Spinal cord (tissue), 10 donors: Measurements from ENCODE around the gene OR5H14. TPM values are rescaled to one million over a fixed set of nuclear protein-coding genes. Genes with fewer than 3 reads are reported as not detected.
"Not testable (repeated sequence)": the region's sequence is repeated elsewhere in the genome, so short reads cannot be mapped to it uniquely, and the experiment has no call there.

Experiments
- DNase-seq, 6 donors: peaks; one replicate each; pipeline versions ENCODE4 v3.0.0 to v3.0.0-alpha.2; 2013 to 2015; ENCODE audit warnings: low spot score in 6 of 6, low read depth in 4 of 6
- H3K27ac ChIP-seq: one replicate; pipeline ENCODE4 v1.5.1; 2013; ENCODE audit warnings: low read depth, low read length, control low read depth
- H3K27me3 ChIP-seq: one replicate; pipeline ENCODE4 v1.6.1; 2013; ENCODE audit warnings: low read length; ENCODE audit not compliant: control insufficient read depth, insufficient read depth
- H3K36me3 ChIP-seq: one replicate; pipeline ENCODE4 v1.6.1; 2013; ENCODE audit warnings: low read length; ENCODE audit not compliant: control insufficient read depth, insufficient read depth
- H3K4me1 ChIP-seq: one replicate; pipeline ENCODE4 v1.6.1; 2013; ENCODE audit warnings: low read length; ENCODE audit not compliant: control insufficient read depth, insufficient read depth
- H3K4me3 ChIP-seq: one replicate; pipeline ENCODE4 v1.5.1; 2013; ENCODE audit warnings: low read depth, low read length, control low read depth
- H3K9me3 ChIP-seq: one replicate; pipeline ENCODE4 v1.6.1; 2013; ENCODE audit warnings: low read length; ENCODE audit not compliant: control insufficient read depth, insufficient read depth
- WGBS: methylation state at CpG from one replicate; pipeline ENCODE4 v1.1.5; 2013; ENCODE audit warnings: missing lambda C conversion rate; ENCODE audit not compliant: insufficient coverage; 5-methylcytosine and 5-hydroxymethylcytosine counted together
- polyA plus RNA-seq, 2 donors: library from polyadenylated mRNA; unstranded; fragments of 120-200 nt; gene quantifications; one replicate each; pipeline ENCODE4 v1.2.1, GENCODE V29; 2013; ENCODE audit not compliant: insufficient read length in 2 of 2
- total RNA-seq, 2 donors: library from RNA; depleted of rRNA in 1 of 2; stranded (reverse); fragments of 120-200 nt in 1 of 2; fragments of >200 nt in 1 of 2; gene quantifications; one replicate each; pipeline versions ENCODE4 v1.2.3 to v1.2.4, GENCODE V29; 2013 to 2014
- donor health status: healthy.

OR5H14 gene
- total and polyA plus RNA-seq, 4 donors = 0.06 TPM; not detected in 3

- Histone ChIP-seq H3K27ac (no peak overlapping the region), H3K36me3 (no peaks in the 10 kb centered on the region), H3K4me1 (no peaks in the 10 kb centered on the region), H3K4me3 (no peak overlapping the region), H3K9me3 (no peaks in the 10 kb centered on the region), H3K27me3 (no peaks in the 10 kb centered on the region)
- no peak for DNase-seq
Observed at GRCh38 chr3:98185180-98185579, 37.9 kb downstream of the OR5H14 start.

- Histone ChIP-seq H3K36me3 (no peaks in the 10 kb centered on the region), H3K4me3 (no peak overlapping the region), H3K9me3 (no peaks in the 10 kb centered on the region), H3K27ac (no peak overlapping the region), H3K4me1 (no peaks in the 10 kb centered on the region), H3K27me3 (no peaks in the 10 kb centered on the region)
- peak in 2 of 6 donors; percentile 1 to 6 for DNase-seq
- WGBS = 29% methylated on average over 2 of the region's 3 CpGs
Observed at GRCh38 chr3:98188545-98188944, 41.3 kb downstream of the OR5H14 start.

GRCh38 chr3:98190911-98191310 lies 43.6 kb downstream of the OR5H14 start:
- H3K9me3 ChIP-seq, H3K27me3 ChIP-seq, H3K4me1 ChIP-seq, H3K4me3 ChIP-seq, H3K36me3 ChIP-seq, H3K27ac ChIP-seq, DNase-seq: not testable (repeated sequence)

- H3K27me3 ChIP-seq, H3K4me1 ChIP-seq, H3K4me3 ChIP-seq, H3K36me3 ChIP-seq, DNase-seq, H3K9me3 ChIP-seq, H3K27ac ChIP-seq: not testable (repeated sequence)
- WGBS = no CpG with 5 or more reads among the region's 2 CpGs
Observed at GRCh38 chr3:98196293-98196692, 49.0 kb downstream of the OR5H14 start.

- no peak for DNase-seq
- H3K27me3 ChIP-seq = no peaks in the 10 kb centered on the region
- no peaks in the 10 kb centered on the region for H3K36me3 ChIP-seq
- no peak overlapping the region for H3K27ac ChIP-seq
- no peaks in the 10 kb centered on the region for H3K4me1 ChIP-seq
- H3K9me3 ChIP-seq = no peaks in the 10 kb centered on the region
- WGBS = 75% methylated on average over 1 of the region's 1 CpG
- H3K4me3 ChIP-seq = no peak overlapping the region
Observed at GRCh38 chr3:98199020-98199419, 51.7 kb downstream of the OR5H14 start.

Other genes starting within 250 kb of the OR5H14 start
- gene RIOX2, start 175.0 kb upstream of the OR5H14 start, total RNA-seq = 10 to 100 TPM; 35.3 to 41.2 TPM
- 10 to 100 TPM; 25.3 to 33.3 TPM for gene RIOX2, start 175.0 kb upstream of the OR5H14 start, polyA plus RNA-seq
- gene GABRR3, start 112.2 kb upstream of the OR5H14 start, total RNA-seq = under 1 TPM in 1 of 2 donors, not detected in 1; 0.20 TPM
- not detected for gene GABRR3, start 112.2 kb upstream of the OR5H14 start, polyA plus RNA-seq
- gene OR5AC2, start 60.3 kb upstream of the OR5H14 start, total RNA-seq = not detected
- gene OR5AC2, start 60.3 kb upstream of the OR5H14 start, polyA plus RNA-seq = not detected
- gene OR5H1, start 16.8 kb upstream of the OR5H14 start, total RNA-seq = not detected
- gene OR5H1, start 16.8 kb upstream of the OR5H14 start, polyA plus RNA-seq = under 1 TPM in 1 of 2 donors, not detected in 1; 0.03 TPM
- gene OR5H15, start 19.2 kb downstream of the OR5H14 start, total RNA-seq = not detected
- gene OR5H15, start 19.2 kb downstream of the OR5H14 start, polyA plus RNA-seq = not detected
- not detected for gene OR5H6, start 116.8 kb downstream of the OR5H14 start, total RNA-seq
- gene OR5H6, start 116.8 kb downstream of the OR5H14 start, polyA plus RNA-seq = not detected
- not detected for gene OR5H2, start 135.0 kb downstream of the OR5H14 start, total RNA-seq
- gene OR5H2, start 135.0 kb downstream of the OR5H14 start, polyA plus RNA-seq = not detected
- not detected for gene OR5K4, start 206.4 kb downstream of the OR5H14 start, total RNA-seq
- gene OR5K4, start 206.4 kb downstream of the OR5H14 start, polyA plus RNA-seq = not detected
- gene OR5K3, start 243.2 kb downstream of the OR5H14 start, total RNA-seq = not detected
- gene OR5K3, start 243.2 kb downstream of the OR5H14 start, polyA plus RNA-seq = not detected